Activated CD4-positive, alpha-beta T cell treated with anti-CD3 and anti-CD28 coated beads, Interleukin-2, amount 10 ng/mL, durations not matched to agents 7 days and 5 days (primary cell): Measurements from ENCODE around the gene ARVCF. TPM values are rescaled to one million over a fixed set of nuclear protein-coding genes. Genes with fewer than 3 reads are reported as not detected.
A peak's percentile ranks its signal among the peaks of the same experiment; 100 is the strongest.

Experiments
- CTCF ChIA-PET: fragments of 350-600 bp; sonication (Branson Sonifier 250); formaldehyde crosslinking; loops from one replicate; lab custom pipeline; 2021; ENCODE audit warnings: antibody characterized with exemption; lab: Charles Lee
- POLR2A ChIA-PET: fragments of 350-600 bp; sonication (Branson Sonifier 250); formaldehyde crosslinking; loops from one replicate; lab custom pipeline; 2021; ENCODE audit warnings: antibody characterized with exemption; lab: Charles Lee
- DNase-seq: peaks from one replicate; pipeline ENCODE4 v3.0.0-alpha.2; 2020
- H3K27ac Mint-ChIP-seq: one replicate; pipeline ENCODE4 v1.8.0; 2021; ENCODE audit warnings: mild to moderate bottlenecking, moderate library complexity, mixed read lengths
- H3K27me3 Mint-ChIP-seq: one replicate; pipeline ENCODE4 v1.8.0; 2021; ENCODE audit warnings: mixed read lengths
- H3K36me3 Mint-ChIP-seq: one replicate; pipeline ENCODE4 v1.8.0; 2021; ENCODE audit warnings: low read depth, mixed read lengths
- H3K4me1 Mint-ChIP-seq: one replicate; pipeline ENCODE4 v1.8.0; 2021; ENCODE audit warnings: mixed read lengths
- H3K4me3 Mint-ChIP-seq: one replicate; pipeline ENCODE4 v1.8.0; 2021; ENCODE audit warnings: mild to moderate bottlenecking, moderate library complexity, mixed read lengths
- H3K9me3 Mint-ChIP-seq: one replicate; pipeline ENCODE4 v1.8.0; 2021; ENCODE audit warnings: mixed read lengths
- total RNA-seq, 2 experiments: library from RNA; stranded (reverse); gene quantifications; one replicate each; pipeline ENCODE4 v1.2.3, GENCODE V29; 2021

The ARVCF gene
- total RNA-seq, result 1 to 10 TPM in 1 of 2 experiments, under 1 TPM in 1; 0.89 to 1.2 TPM

DNA sequence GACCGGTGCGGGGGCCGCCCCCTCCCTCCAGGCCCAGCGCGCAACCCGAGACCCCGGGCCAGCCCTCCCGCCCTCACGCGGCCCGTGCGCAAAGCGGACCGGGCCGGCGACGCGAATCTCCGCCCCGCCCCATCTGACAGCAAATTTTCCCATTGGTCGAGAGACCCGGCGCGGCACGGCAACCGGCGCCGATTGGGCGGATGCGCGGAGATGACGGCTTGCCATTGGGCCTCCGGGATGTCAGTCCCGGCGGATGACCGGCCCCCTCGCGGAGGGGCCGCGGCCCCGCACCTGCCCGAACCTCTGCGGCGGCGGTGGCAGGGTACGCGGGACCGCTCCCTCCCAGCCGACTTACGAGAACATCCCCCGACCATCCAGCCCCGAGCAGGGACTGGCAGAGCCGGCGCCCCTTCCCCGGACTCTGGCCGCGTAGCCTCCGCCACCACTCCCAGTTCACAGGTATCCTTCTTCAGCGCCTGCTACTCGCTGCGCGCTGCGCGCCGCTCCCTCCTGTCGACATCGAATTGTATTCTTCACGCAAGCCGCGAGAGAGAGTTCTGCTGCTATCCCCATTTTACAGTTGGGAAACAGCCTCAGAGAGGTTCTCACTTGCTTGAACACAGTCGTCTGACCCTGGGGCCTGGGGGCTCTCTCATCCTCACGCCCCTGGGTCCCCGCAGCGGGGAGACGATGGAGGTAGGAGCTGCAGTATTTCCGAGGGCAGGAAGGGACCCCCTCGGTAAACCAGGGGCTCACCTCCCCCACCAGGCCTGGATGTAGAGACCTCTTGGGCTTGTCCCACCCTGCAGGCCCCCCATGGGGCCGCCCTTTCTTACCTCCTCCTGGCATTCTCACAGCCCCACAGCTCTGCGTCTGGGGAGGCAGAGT is at the start of gene ARVCF:
TSS of gene ARVCF (minus strand) at position 90 of the 888 bp plus-strand sequence. CDS start 26,029 bp downstream, outside the sequence.
- peaks cover 18% of the 10 kb centered on the region for H3K4me1 Mint-ChIP-seq
- peak within 1 kb of the TSS; percentile 50 for H3K27ac Mint-ChIP-seq
- peak within 1 kb of the TSS; percentile 83 for H3K4me3 Mint-ChIP-seq
- H3K36me3 Mint-ChIP-seq, result peaks cover 3% of the 10 kb centered on the region
- H3K27me3 Mint-ChIP-seq, result peaks cover 28% of the 10 kb centered on the region
- H3K9me3 Mint-ChIP-seq, result no peaks in the 10 kb centered on the region
- ChIA-PET CTCF (no interaction called here), POLR2A (no interaction called here)
- peak; percentile 92 for DNase-seq

GRCh38 chr22:20065896-20066616 is 49.4 kb upstream of the ARVCF start:
- peak overlapping the region; percentile 41 for H3K27ac Mint-ChIP-seq
- peaks cover 5% of the 10 kb centered on the region for H3K36me3 Mint-ChIP-seq
- no peaks in the 10 kb centered on the region for H3K9me3 Mint-ChIP-seq
- no peak for DNase-seq
- CTCF ChIA-PET, result interaction anchor here (0.9 kb wide), 1 partner anchor 12 kb away, joined by 4 read pairs; no protein-coding TSS in a partner anchor
- POLR2A ChIA-PET, result no interaction called here
- H3K27me3 Mint-ChIP-seq, result no peaks in the 10 kb centered on the region
- H3K4me1 Mint-ChIP-seq, result no peaks in the 10 kb centered on the region
- H3K4me3 Mint-ChIP-seq, result no peak overlapping the region

- Mint-ChIP-seq H3K4me3 (no peak overlapping the region), H3K4me1 (no peaks in the 10 kb centered on the region), H3K36me3 (peaks cover 5% of the 10 kb centered on the region), H3K9me3 (no peaks in the 10 kb centered on the region), H3K27ac (no peak overlapping the region), H3K27me3 (no peaks in the 10 kb centered on the region)
- DNase-seq, result no peak
- ChIA-PET POLR2A (no interaction called here), CTCF (no interaction called here)
Observed at GRCh38 chr22:20064545-20065262, 48.1 kb upstream of the ARVCF start.

DNA sequence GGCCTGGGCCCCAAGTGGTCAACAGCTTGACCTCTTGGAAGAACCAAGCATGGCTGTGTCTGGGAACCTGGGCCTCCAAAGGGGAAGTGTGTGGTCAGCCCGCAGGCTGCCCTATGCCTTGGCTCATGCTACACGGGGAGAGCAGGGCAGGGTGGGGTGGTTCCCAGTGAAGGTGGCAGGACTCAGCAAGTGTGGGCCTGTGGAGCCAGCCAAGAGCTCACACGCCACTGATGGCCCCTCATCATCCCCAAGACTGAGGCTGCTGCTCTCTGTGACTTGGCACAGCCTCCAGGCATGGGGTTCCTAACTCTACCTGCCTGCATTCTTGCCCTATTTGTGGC is 47.5 kb upstream of the ARVCF start:
- no peak overlapping the region for H3K27ac Mint-ChIP-seq
- no peaks in the 10 kb centered on the region for H3K9me3 Mint-ChIP-seq
- ChIA-PET POLR2A (no interaction called here), CTCF (no interaction called here)
- H3K36me3 Mint-ChIP-seq, result peaks cover 5% of the 10 kb centered on the region
- no peak overlapping the region for H3K4me3 Mint-ChIP-seq
- H3K4me1 Mint-ChIP-seq, result peaks cover 4% of the 10 kb centered on the region
- H3K27me3 Mint-ChIP-seq, result no peaks in the 10 kb centered on the region
- no peak for DNase-seq

DNA sequence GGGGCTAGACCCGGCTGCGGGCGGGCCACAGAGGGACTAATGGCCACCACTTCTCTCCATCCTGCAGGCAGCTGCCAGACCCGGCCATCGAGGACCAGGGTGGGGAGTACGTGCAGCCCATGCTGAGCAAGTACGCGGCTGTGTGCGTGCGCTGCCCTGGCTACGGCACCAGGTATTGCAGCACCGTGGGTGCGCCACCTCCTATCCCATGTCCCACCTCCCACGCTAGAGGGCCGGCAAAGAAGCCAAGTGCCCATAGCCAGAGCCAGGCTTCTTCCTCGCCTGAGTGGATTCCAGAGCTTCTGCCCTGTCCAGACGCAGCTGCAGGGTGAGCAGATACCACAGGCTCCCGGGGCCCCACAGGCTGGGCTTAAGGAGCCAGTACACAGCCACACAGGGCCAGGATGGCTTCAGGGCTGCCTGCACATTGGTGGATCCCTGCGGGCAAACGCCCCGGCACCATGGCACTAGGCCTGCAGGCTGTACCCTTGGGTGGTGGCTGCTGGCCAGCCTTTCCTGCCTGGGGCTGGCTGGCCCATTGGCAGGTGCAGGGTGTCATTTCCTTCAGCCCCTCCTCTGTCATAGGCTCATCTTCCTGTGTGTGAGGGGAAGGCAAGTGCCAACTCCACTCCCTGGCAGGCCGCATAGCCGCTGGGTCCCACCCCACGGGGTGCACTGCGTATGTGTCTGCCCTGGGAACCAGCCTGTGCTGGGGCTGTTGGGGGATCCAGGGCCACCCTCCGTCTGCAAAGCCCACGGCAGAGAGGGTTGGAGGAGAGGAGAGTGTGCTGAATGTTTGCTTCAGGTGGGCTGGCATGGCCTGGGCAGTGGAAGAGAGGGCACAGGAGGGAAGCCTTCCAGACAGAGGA is 46.9 kb upstream of the ARVCF start:
- H3K36me3 Mint-ChIP-seq, result peaks cover 11% of the 10 kb centered on the region
- no peak overlapping the region for H3K4me3 Mint-ChIP-seq
- ChIA-PET POLR2A (no interaction called here), CTCF (no interaction called here)
- no peak for DNase-seq
- no peaks in the 10 kb centered on the region for H3K27me3 Mint-ChIP-seq
- H3K27ac Mint-ChIP-seq, result no peak overlapping the region
- H3K9me3 Mint-ChIP-seq, result no peaks in the 10 kb centered on the region
- H3K4me1 Mint-ChIP-seq, result peaks cover 9% of the 10 kb centered on the region

- no peaks in the 10 kb centered on the region for H3K9me3 Mint-ChIP-seq
- no peak for DNase-seq
- H3K27me3 Mint-ChIP-seq, result no peaks in the 10 kb centered on the region
- H3K27ac Mint-ChIP-seq, result no peak overlapping the region
- ChIA-PET POLR2A (no interaction called here), CTCF (no interaction called here)
- peaks cover 14% of the 10 kb centered on the region for H3K36me3 Mint-ChIP-seq
- H3K4me1 Mint-ChIP-seq, result peaks cover 9% of the 10 kb centered on the region
- H3K4me3 Mint-ChIP-seq, result no peak overlapping the region
Observed at GRCh38 chr22:20062766-20063083, 46.1 kb upstream of the ARVCF start.

GRCh38 chr22:20062043-20062765 is 45.6 kb upstream of the ARVCF start:
- Mint-ChIP-seq H3K4me3 (no peak overlapping the region), H3K4me1 (peaks cover 9% of the 10 kb centered on the region), H3K27ac (no peak overlapping the region), H3K9me3 (no peaks in the 10 kb centered on the region), H3K27me3 (no peaks in the 10 kb centered on the region), H3K36me3 (peaks cover 14% of the 10 kb centered on the region)
- ChIA-PET POLR2A (no interaction called here), CTCF (interaction anchor here (0.7 kb wide), 1 partner anchor 20 kb away, joined by 3 read pairs; no protein-coding TSS in a partner anchor)
- DNase-seq, result no peak

GRCh38 chr22:20061481-20061861 is 44.8 kb upstream of the ARVCF start:
- H3K27ac Mint-ChIP-seq, result no peak overlapping the region
- no peak for DNase-seq
- H3K4me3 Mint-ChIP-seq, result no peak overlapping the region
- H3K9me3 Mint-ChIP-seq, result no peaks in the 10 kb centered on the region
- H3K4me1 Mint-ChIP-seq, result peaks cover 9% of the 10 kb centered on the region
- H3K27me3 Mint-ChIP-seq, result no peaks in the 10 kb centered on the region
- CTCF ChIA-PET, result interaction anchor here (0.7 kb wide), 1 partner anchor 21 kb away, joined by 3 read pairs; no protein-coding TSS in a partner anchor
- H3K36me3 Mint-ChIP-seq, result peaks cover 14% of the 10 kb centered on the region
- POLR2A ChIA-PET, result no interaction called here

DNA sequence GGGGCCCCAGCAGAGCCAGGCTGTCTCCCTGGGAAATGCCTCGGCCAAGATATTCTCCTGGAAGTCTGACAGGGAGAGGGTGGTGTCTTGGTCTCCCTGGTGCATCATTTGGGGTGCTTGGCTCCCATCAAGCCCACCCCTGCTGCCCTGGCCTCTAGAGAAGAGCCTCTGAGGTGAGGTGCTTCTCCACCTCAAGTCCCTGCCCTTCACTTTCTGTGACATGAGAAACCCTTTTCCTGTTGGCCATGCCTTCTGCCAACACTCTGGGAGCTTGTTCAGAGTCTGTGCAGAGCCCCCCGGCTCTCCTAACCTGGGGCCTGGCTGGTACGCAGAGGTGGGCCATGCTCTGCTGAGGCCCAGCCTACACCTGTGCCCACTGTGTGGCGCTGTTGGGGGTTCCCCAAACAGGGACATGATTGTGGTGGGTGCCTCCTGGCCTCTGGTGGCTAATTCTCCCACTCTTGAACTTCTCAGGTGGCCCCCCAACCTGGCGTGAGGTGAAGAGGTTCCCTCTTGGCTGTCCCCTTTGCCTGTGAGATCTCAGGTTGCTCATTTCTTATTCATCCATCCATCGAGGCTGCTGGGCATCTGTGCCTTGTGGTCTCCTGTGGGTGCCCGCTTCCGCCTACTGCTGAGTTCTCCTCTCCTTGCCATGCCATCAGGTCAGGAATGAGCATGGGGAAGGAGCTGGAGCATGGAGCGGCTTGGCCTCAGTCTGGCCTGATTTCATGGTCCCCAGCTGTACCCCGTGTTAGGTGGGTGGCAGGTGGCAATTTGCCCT is 44.3 kb upstream of the ARVCF start:
- POLR2A ChIA-PET, result no interaction called here
- no peak for DNase-seq
- Mint-ChIP-seq H3K4me3 (no peak overlapping the region), H3K4me1 (peaks cover 9% of the 10 kb centered on the region), H3K9me3 (no peaks in the 10 kb centered on the region), H3K36me3 (peaks cover 14% of the 10 kb centered on the region), H3K27me3 (no peaks in the 10 kb centered on the region), H3K27ac (no peak overlapping the region)
- CTCF ChIA-PET, result interaction anchor here (0.7 to 0.9 kb wide), 2 partner anchors 11 to 21 kb away, joined by 3 read pairs; no protein-coding TSS in a partner anchor

DNA sequence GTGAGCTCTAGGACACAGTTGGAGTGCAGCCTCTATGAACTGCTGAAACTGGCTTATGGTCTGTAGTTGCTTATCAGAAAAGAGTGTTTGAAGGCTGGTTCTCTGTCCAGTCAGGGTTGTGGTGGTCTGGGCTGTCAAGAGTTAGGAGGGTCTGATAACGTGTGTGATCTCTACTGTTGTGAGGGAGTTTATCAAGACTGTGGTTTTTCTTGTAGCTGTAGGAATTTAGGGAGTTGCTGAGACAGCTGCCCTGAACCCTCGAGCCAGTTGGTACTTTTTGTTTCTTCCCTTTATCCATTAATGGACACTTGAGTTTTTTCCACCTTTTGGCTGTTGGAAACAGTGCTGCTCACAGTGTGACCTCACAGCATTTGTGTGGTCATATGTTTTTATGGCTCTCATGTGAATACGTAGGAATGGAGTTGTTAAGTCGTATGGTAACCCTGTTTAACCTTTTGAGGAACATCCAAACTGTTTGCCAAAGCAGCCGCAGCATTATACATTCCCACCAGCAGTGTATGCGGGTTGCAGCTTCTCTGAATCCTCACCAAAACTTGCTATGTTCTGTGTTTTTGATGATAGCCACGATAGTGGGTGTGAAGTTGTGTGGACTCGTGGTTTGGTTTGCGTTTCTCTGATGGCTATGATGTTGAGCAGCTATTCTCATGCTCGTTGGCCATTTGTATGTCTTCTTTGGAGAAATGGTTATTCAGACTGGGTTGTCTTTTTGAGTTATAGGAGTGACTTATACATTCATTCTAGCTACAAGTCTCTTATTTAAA is 42.6 kb upstream of the ARVCF start:
- H3K36me3 Mint-ChIP-seq, result peaks cover 13% of the 10 kb centered on the region
- POLR2A ChIA-PET, result no interaction called here
- no peak overlapping the region for H3K27ac Mint-ChIP-seq
- CTCF ChIA-PET, result interaction anchor here (0.6 to 1.1 kb wide), 5 partner anchors 12 to 247 kb away, joined by 3 to 5 read pairs (median 3); no protein-coding TSS in a partner anchor
- no peaks in the 10 kb centered on the region for H3K9me3 Mint-ChIP-seq
- no peaks in the 10 kb centered on the region for H3K27me3 Mint-ChIP-seq
- DNase-seq, result no peak
- no peak overlapping the region for H3K4me3 Mint-ChIP-seq
- peaks cover 9% of the 10 kb centered on the region for H3K4me1 Mint-ChIP-seq
